ENCODE measurements around the gene SERPINF2.
"Not testable (repeated sequence)": the region's sequence is repeated elsewhere in the genome, so short reads cannot be mapped to it uniquely, and the experiment has no call there.

Gene SERPINF2

GRCh38 chr17:1742371-1743087 lies at the start of gene SERPINF2:
Gene SERPINF2 (plus strand): TSS chr17:1742871. CDS start chr17:1744996, 2,125 bp downstream.
- DNase-seq = no peak

GRCh38 chr17:1693339-1693738 lies 49.3 kb upstream of the SERPINF2 start:
- DNase-seq = no peak

GRCh38 chr17:1695365-1695764 lies 47.3 kb upstream of the SERPINF2 start:
- no peak for DNase-seq

GRCh38 chr17:1697681-1698080 lies 45.0 kb upstream of the SERPINF2 start:
- DNase-seq = no peak

GRCh38 chr17:1699891-1700290 lies 42.8 kb upstream of the SERPINF2 start:
- DNase-seq = not testable (repeated sequence)

GRCh38 chr17:1703063-1703462 lies 39.6 kb upstream of the SERPINF2 start:
- no peak for DNase-seq

- DNase-seq = no peak
Measured at GRCh38 chr17:1705004-1705403, 37.7 kb upstream of the SERPINF2 start.

- DNase-seq = no peak
Measured at GRCh38 chr17:1707107-1707506, 35.6 kb upstream of the SERPINF2 start.

- DNase-seq = not testable (repeated sequence)
Measured at GRCh38 chr17:1708791-1709346, 33.8 kb upstream of the SERPINF2 start.

GRCh38 chr17:1709403-1709951 lies 33.2 kb upstream of the SERPINF2 start:
- DNase-seq = no peak

GRCh38 chr17:1709971-1710806 lies 32.5 kb upstream of the SERPINF2 start, which contains the start of gene TLCD2:
Gene TLCD2 (minus strand): TSS chr17:1710377. CDS start chr17:1710242, 135 bp downstream.
- peak in 2 of 3 experiments; percentile 15 to 16 for DNase-seq

GRCh38 chr17:1710807-1711553 lies 31.7 kb upstream of the SERPINF2 start:
- no peak for DNase-seq

GRCh38 chr17:1711804-1712203 lies 30.9 kb upstream of the SERPINF2 start:
- DNase-seq = no peak

- no peak for DNase-seq
Measured at GRCh38 chr17:1712271-1712670, 30.4 kb upstream of the SERPINF2 start.

- DNase-seq = no peak
Measured at GRCh38 chr17:1713160-1713877, 29.4 kb upstream of the SERPINF2 start.

- DNase-seq = peak in 1 of 3 experiments; percentile 4
Measured at GRCh38 chr17:1713878-1714426, 28.7 kb upstream of the SERPINF2 start.

GRCh38 chr17:1714427-1714979 lies 28.2 kb upstream of the SERPINF2 start:
- DNase-seq = peak in 1 of 3 experiments; percentile 2

GRCh38 chr17:1714980-1715802 lies 27.5 kb upstream of the SERPINF2 start:
- no peak for DNase-seq

GRCh38 chr17:1715803-1716075 lies 26.9 kb upstream of the SERPINF2 start:
- no peak for DNase-seq

Data from NCI-H1417 (cell line).